ENCODE data around the gene USP34. TPM values are rescaled to one million over a fixed set of nuclear protein-coding genes. Genes with fewer than 3 reads are reported as not detected.
"Not testable (repeated sequence)": the region's sequence is repeated elsewhere in the genome, so short reads cannot be mapped to it uniquely, and the experiment has no call there.

Gene USP34
- total RNA-seq, 1 donor from 2014 or later = 226 TPM

GRCh38 chr2:61247204-61247812 is 223.6 kb downstream of the USP34 start:
- no peak for DNase-seq

DNA sequence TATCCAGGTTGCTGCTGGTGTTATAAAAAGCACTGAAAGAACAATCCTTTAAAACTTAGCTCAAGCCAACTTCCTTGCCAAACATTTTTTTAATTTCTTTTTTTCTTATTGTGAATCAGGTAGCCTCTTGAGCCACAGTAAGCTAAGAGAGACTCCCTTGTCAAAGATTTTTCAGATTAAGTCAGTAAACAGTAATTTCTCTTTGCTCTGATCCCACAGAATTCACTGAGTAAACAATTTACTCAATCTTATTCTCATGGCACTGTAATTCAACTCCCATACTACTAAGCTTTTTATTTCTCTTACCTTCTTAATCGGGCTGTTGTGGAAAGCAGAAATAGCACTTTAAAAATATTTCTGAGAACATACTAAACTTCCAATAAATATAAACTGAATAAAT is 226.2 kb downstream of the USP34 start:
- DNase-seq = no peak

DNA sequence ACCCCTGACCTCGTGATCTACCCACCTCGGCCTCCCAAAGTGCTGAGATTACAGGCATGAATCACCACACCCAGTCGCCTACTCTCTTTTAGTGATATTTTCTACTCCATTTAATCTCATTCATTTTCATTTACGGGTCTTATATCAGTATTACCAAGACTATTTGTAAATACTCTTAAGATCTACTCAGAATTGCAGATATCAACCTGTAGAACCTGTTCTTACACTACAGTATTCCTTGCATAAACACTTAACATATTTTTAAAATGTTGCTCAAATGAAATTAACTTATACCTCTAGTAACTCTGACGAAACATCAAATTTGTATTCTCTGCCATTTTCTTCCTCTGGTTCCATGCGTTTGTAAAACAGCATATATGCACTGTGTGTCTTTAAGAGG is 229.6 kb downstream of the USP34 start:
- DNase-seq = no peak

DNA sequence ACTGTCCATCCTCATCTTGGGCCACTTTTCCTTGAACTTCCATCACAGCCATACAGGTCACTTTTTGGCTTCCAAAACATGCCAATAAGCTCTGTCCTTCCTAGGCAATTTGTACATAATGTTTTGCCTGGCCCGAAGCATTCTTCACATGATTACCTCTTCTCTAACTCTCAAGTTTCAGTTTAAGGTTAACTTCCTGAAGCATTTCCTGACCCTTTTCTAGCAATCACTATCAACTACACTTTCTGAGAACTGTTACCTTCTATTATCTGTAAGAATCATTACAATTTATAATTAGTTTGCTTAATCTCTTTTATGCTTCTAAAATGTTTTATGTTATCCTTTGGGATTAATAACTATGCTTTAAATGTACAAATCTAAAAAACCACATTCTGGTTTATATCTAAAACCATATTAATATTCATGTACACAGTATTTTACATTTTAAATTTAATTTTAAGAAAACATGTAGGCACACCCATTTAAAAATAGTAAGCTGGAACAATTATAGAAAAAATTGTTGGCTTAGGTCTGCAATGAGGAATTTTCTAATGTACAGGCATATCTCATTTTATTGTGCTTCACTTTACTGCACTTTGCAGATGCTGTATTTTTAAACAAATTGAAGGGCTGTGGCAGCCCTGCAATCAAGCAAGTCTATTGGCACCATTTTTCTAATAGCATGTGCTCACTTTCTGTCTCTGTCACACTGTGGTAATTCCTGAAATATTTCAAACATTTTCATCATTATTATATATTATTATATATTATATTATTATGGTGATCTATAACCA is 232.5 kb downstream of the USP34 start:
- DNase-seq = no peak

GRCh38 chr2:61235716-61236115 is 235.2 kb downstream of the USP34 start:
- no peak for DNase-seq

GRCh38 chr2:61233581-61233980 is 237.3 kb downstream of the USP34 start:
- no peak for DNase-seq

DNA sequence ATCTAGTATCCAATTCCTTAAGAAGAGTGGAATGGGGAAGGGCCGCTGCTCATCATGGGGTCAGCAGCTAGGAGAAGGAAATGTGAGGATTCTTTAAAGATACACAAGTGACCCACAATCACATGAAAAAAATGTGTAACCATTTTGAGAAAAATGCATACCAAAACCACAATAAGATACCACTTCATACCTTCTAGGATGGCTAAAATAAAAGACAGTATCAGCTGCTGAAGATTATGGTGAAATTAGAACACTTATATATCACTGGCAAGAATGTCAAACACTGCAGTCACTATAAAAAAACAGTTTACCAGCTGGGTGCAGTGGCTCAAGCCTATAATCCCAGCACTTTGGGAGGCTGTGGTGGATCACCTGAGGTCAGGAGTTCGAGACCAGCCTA is 241.0 kb downstream of the USP34 start:
- no peak for DNase-seq

DNA sequence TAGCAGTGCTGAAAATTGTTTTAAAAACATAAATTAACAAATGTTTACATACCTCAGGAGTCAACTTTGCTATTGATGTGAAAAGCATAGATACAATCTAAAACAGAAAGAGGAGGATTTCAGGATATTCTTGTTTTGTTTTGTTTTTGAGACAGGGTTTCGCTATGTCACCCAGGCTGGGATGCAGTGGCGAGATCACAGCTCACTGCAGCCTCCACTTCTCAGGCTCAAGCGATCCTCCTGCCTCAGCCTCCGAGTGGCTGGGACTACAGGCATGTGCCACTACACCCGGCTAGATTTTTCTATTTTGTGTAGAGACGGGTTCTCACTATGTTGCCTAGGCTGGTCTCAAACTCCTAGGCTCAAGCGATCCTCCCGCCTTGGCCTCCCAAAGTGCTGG is 248.3 kb downstream of the USP34 start:
- DNase-seq = no peak

- DNase-seq = no peak
Observed at GRCh38 chr2:61221819-61222218, 249.1 kb downstream of the USP34 start.

GRCh38 chr2:61220768-61221167 is 250.1 kb downstream of the USP34 start:
- no peak for DNase-seq

DNA sequence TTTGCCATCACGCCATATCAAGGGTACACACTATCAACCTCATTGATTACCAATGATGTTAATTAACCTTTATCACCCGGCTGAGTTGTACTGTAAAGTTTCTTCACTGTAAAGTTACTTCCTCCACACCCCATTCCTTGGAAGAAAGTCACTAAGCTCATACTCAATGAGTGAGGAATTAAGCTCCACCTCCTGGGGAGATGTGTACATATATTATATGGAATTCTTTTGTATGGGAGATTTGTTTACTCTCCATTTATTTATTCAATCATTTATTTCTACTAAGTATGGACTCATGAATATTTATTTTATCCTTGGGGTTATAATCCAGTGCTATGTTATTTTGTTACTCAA is 252.1 kb downstream of the USP34 start:
- no peak for DNase-seq

DNA sequence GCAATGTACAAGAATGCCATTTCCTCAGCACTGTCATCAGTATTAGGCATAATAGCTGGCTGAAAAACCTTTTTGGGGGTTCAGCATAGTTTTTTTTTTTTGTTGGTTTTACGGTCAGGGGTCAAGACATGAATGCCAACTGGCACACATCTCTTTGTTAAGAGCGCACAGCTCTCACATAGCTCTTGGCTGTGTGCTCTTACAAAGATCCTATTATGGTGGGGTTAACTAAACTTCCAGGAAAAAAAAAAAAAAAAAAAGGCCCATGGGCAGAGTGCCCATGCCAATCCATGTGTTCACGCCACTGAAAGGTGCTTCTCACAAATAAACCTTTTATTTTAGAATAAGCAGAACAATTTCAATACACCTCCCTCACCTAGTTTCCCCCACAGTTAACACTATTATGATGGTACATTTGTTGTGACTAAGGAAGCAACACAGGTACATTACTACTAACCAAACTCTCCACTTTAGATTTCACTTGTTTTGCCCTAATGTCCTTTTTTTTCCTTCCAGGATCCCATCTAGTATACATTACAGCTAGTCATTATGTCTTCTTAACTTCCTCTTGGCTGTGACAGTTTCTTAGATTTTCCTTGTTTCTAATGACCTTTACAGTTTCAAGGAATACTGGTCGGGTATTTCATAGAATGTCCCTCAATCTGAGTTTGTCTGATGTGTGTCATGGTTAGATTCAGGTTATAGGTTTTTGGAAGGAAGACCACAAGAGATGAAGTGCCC is 252.6 kb downstream of the USP34 start:
- no peak for DNase-seq

DNA sequence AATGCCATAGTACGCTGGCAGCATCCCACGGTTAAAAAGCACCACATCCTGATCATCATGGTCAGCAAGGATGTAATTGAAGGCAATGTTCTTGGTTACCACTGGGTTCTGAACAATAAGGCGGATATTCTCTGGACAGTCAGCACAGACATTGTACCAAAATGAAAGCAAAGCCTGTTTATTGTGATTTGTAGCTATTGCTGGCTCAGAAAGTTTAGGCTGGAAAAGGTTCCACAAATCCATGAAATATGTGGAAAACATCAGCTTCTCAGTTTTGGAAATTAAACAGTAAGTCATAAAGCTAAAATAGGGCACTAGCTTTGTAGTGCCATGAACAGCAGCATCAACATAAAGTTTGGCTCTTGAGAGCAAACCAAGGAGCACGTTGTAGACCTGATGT is 256.7 kb downstream of the USP34 start:
- DNase-seq = no peak

- DNase-seq = no peak
Observed at GRCh38 chr2:61210332-61210981, 260.4 kb downstream of the USP34 start.

- no peak for DNase-seq
Observed at GRCh38 chr2:61205132-61205531, 265.8 kb downstream of the USP34 start.

DNA sequence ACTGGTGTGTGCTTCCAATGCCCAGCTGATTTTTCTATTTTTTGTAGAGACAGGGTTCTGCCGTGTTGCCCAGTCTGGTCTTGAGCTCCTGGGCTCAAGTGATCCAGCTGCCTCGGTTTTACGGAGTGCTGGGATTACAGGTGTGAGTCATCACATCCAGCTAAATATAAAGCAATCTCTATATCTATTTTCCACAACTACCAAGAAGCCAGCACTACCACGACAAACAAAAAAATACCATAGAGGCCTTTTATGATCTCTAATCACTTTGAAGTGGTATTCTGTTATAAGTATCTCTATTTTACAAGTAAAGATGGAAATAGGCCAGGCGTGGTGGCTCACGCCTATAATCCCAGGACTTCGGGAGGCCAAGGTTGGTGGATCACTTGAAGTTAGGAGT is 274.2 kb downstream of the USP34 start:
- no peak for DNase-seq

DNA sequence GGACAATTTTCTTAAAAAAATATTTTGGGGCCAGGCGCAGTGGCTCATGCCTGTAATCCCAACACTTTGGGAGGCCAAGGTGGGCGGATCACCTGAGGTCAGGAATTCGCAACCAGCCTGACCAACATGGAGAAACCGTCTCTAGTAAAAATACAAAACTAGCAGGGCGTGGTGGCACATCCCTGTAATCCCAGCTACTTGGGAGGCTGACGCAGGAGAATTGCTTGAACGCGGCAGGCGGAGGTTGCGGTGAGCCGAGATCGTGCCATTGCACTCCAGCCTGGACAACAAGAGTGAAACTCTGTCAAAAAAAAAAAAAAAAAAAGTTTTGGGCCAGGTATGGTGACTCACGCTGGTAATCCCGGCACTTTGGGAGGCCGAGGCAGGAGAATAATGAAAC is 276.2 kb downstream of the USP34 start:
- DNase-seq = not testable (repeated sequence)

DNA sequence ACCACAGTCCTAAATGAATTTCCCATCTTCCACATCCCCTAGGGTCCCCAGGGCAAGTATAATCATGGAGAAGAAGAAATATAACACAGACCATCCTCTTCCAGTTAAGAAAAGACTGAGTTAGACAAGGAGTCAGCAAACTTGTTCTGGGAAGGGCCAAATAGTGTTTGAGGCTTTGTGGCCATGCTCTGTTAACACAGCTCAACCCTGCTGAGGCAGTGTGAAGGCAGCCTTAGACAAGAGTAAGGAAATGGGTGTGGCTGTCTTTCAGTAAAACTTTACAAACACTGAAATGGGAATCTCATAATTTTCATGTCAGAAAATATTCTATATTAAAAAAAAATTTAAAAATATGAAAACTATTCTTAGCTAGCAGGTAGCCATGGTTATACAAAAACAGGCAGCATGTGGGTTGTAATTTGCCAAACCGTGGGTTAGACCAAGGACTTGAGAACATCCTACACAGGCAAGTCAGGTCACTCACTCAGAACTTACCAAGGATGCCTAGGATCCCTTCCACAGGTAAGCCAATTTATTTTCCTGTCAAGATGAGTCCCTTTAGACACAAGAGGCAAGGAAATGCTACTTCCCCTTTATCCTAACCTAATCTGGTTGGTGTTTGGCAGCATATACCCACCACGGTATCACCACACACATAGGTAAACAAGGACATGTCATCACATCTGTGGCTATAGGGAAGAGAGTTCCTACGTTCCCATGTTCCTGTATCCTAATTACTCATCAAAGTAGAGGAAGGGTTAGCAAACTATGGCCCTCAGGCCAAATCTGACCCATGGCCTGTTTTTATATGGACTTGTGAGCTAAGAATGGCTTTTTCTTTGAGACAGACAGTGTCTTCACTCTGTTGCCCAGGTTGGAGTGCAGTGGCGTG is 277.0 kb downstream of the USP34 start:
- DNase-seq = no peak

DNA sequence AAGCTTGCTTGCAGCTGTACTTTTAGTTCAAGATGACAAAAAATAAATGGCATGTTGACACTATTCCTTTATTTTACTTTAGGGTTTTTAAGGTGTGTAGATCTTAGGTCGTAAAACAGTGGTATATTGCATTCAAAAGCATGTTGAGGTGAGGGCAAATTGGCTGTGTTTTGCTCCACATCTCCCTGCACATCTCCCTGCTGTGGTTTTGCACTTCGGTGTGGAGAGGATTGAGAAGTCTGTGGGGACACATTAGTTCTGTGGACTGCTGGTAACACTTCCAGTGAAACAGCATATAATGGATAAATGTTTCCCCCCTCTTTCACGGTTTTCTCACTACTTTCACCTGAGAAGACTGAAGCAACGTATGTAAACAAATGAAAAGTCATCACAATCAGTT is 283.8 kb downstream of the USP34 start:
- DNase-seq = no peak

DNA sequence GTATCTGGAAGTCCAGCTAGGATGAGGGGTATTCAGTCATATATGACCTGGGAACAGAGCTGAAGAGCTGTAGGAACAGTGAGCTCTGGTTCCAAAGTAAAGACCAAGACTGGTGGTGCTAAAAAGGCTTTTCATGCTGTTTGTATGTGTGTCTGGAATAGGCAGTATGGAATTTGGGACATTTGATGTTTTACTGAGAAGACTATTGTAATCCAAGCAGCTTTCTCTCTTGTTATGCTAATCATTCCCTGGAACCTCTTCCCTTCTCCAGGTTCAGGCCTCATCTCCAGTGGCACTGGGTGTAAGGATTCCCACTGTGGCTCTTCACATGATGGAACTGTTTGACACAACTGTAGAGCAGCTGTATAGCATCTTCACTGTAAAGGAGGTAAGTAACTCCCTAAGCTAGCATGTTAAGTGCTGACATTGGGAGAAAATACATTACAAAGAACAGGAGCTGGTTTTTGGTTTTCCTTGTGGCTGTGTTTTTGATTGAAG is 285.6 kb downstream of the USP34 start:
- no peak for DNase-seq

- DNase-seq = no peak
Observed at GRCh38 chr2:61184263-61184662, 286.6 kb downstream of the USP34 start.

DNA sequence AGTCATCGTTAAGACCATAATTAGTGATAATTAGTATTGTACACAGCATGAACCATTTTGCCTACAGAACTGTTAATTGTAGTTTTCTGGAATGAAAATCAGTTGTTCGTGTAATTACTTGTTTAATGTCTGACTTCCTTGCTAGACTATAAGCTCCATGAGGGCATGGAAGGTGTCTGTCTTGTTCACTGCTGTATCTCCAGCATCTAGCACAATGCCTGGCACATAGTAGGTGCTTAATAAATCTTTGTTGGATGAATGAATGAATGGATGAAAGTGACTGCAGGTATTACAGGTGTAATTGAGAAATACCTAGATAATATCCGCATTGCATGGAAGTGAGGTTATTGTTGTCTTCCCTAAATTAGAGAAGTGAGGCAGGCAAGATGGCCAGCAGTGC is 287.1 kb downstream of the USP34 start:
- no peak for DNase-seq
